GM10248 (cell line): Measurements from ENCODE around the gene CIROP.

Experiments
- CTCF ChIA-PET: fragments of 300-600 bp; sonication (Branson Sonifier 250); formaldehyde crosslinking; extraction: SDS; loops from one replicate; lab custom pipeline; 2021; ENCODE audit warnings: antibody characterized with exemption; lab: Yijun Ruan, JAX
- POLR2A ChIA-PET: fragments of 350-650 bp; sonication (Branson Sonifier 250); formaldehyde crosslinking; extraction: SDS; loops from one replicate; lab custom pipeline; 2020; ENCODE audit warnings: antibody characterized with exemption; lab: Yijun Ruan, JAX
- DNase-seq: peaks from one replicate; pipeline ENCODE4 v3.0.0; 2012; ENCODE audit errors: extremely low spot score
- TF ChIP-seq, protein P1 (sequence below): IDR thresholded peaks from 2 replicates; pipeline ENCODE4 v1.5.1; 2012; ENCODE audit warnings: mild to moderate bottlenecking, low read depth; ENCODE audit errors: extremely low read depth, missing control alignments, control extremely low read depth

CIROP gene

DNA sequence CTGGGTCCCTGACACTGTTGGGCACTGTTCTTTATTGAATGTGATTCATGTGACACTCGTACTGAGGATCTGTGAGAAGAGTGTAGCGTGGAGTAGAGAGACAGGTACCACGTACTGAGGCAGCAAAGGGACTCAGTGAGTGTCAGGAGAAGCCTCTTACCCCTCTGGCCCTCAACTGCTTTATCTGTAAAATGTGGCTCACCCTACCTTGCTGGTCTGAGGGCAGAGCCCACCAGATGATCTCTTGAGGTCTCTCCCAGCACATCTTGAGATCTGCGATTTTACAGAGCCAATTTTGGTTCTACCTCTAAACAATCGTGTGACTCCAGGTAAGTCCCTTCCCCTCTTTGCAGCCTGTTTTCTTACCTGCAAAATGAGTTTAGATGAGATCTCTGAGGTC is 11.1 kb upstream of the CIROP start:
- TF ChIP-seq, protein P1, sequence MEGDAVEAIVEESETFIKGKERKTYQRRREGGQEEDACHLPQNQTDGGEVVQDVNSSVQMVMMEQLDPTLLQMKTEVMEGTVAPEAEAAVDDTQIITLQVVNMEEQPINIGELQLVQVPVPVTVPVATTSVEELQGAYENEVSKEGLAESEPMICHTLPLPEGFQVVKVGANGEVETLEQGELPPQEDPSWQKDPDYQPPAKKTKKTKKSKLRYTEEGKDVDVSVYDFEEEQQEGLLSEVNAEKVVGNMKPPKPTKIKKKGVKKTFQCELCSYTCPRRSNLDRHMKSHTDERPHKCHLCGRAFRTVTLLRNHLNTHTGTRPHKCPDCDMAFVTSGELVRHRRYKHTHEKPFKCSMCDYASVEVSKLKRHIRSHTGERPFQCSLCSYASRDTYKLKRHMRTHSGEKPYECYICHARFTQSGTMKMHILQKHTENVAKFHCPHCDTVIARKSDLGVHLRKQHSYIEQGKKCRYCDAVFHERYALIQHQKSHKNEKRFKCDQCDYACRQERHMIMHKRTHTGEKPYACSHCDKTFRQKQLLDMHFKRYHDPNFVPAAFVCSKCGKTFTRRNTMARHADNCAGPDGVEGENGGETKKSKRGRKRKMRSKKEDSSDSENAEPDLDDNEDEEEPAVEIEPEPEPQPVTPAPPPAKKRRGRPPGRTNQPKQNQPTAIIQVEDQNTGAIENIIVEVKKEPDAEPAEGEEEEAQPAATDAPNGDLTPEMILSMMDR: no peak
- CTCF ChIA-PET: no interaction called here
- POLR2A ChIA-PET: no interaction called here
- no peak for DNase-seq

DNA sequence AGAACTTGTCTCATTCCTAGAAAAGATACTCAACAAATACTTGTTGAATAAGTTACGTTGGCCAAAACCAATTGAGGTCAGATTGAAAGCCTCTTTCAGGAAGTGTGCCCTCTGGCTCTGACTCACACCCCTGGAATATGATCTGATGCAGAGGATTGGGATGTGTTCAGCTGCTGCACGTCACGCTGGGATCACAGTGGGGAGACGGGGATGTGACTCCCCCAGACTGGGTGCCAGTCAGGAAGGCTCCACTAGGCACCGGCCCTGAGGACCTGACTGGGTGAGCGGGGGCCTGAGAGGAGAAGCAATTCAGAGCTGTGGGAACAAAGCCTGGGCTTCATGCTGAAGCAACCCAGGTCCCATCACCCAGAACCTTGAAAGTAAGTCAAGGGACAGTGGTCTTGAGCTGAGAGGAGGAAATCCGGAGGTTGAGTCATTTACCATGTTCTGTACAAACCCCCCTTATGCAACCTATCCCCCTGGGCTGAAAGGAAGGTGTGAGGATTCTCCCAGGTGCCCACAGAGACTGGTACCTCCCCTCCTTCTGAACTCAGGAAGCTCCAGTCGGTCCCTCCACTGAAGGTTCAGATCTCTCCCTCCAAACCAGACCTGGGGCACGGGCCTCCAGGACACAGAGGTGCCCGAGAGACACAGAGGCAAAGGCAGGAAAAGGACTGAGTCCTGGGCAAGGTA is 10.4 kb upstream of the CIROP start:
- ChIA-PET CTCF (no interaction called here), POLR2A (no interaction called here)
- TF ChIP-seq, protein P1: no peak
- no peak for DNase-seq

DNA sequence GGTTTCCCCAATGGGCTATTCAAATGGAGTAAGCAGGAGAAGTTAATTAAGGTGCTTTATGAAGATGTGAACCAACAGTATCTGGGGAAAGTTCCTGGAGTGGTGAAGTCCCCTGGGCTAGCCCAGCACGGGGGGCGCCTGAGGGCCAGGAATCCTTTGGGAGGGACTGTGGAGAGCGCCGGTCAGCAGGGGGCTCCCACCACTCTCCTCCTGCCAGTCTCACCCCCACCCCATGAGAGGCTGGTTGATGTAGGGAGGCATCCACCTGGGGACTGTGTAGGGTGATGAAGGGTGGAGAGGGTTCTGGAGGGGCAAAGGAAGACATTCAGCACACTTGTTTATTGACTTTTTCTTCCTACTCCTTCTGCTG is 9.9 kb upstream of the CIROP start:
- no peak for DNase-seq
- ChIA-PET CTCF (no interaction called here), POLR2A (no interaction called here)
- TF ChIP-seq, protein P1: no peak

DNA sequence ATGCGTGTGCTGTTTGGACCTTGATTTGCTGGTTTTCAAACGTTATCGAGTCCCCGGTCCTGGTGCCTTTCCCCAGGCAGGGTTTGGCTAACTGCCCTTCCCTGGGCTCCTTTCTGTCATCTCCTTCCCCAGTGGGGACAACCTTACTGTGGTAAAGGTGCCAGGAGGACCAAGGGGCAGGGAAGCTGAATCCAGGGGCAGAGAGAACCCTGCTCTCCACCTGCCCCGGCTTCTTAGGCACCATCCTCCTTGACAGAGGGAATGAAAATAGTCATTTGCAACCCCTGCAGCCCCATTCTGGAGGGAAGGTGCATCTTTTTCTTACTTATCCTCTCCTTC is 9.3 kb upstream of the CIROP start:
- ChIA-PET POLR2A (no interaction called here), CTCF (interaction anchor here (1.4 kb wide), 1 partner anchor 59 kb away, joined by 3 read pairs; no protein-coding TSS in a partner anchor)
- TF ChIP-seq, protein P1: no peak
- DNase-seq: no peak

DNA sequence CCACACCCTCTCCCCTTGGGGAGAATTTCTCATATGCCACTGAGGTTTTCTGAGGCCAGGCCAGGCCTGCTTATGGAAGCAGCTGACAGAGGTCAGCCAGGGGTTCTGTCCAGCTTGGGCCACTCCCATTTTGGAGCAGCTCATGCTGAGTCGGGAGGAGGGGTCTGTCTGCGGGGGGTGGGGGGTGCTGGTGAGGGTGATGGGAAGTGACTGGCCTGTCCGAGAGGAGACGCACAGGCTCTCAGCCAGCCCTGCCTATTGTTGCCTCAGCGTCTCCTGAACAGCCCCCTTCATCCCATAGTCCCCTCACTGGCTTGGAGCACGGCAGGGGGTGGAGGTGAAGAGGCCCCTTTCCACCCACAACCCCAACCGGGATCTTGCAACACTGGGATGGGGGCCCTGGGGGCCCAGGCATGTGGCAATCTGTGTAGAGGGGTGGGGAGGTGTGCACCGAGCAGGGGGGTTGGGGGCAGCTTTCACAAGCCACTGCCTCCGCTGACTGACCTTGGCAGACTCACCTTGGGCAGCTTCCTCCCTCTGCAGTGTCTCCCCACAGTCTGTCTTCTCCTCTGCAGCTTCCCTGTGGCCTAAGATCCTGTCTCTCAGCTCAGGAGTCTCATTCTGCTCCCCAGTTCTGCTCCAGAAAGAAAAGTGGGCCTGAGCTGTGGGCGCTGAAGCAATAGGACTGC is 8.8 kb upstream of the CIROP start:
- DNase-seq: peak; percentile 5
- ChIA-PET POLR2A (no interaction called here), CTCF (interaction anchor here (1.1 to 5.4 kb wide), 5 partner anchors 6 to 58 kb away, joined by 3 to 47 read pairs (median 3); partner anchors contain the start of gene CEBPE)
- TF ChIP-seq, protein P1: no peak

DNA sequence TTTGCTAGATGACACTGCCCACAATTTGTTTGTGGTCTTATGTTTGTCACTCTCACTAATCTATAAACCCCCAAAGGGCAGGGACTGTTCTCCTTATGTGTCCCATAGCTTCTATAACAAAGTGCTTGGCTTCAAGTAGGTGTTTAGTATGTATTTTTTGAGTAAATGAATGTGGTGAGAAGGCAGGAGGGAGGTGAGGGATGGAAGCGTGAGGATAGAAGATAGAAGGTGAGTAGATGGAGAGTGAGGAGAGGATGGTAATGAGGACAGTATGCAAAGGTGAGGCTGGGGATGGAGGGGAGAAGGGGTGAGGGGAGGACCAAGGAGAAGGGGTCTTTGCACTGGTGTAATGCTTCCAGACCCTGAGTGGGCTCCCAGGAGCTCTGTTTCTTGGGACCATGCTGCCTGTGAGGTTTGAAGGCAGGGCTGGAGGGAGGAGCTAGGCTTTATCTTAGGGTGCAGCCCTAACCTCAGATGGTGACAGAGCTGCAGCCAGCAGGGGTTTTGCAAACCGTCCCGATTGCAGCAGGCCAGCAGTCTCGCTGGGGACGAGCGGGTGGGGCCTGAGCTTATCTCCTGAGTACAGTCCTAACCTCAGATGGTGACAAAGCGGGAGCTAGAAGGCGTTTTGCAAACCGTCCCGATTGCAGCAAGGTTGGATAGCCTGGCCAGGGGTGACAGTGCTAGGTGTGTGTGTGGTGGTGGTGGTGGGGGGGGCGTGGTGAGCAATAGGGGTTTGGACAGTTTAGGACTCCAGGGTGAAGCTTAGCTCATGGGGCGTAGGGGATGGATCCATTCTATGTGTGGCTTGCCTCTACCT is 7.8 kb upstream of the CIROP start:
- POLR2A ChIA-PET: no interaction called here
- CTCF ChIA-PET: interaction anchor here (0.9 to 5.4 kb wide), 6 partner anchors 7 to 72 kb away, joined by 3 to 47 read pairs (median 3); partner anchors contain the start of gene CEBPE
- DNase-seq: no peak
- TF ChIP-seq, protein P1: no peak
